Activated CD4-positive, alpha-beta T cell treated with anti-CD3 and anti-CD28 coated beads, Interleukin-2, amount 10 ng/mL, durations not matched to agents 7 days and 5 days (primary cell): ENCODE results near the gene PLA2G2D. TPM values are rescaled to one million over a fixed set of nuclear protein-coding genes. Genes with fewer than 3 reads are reported as not detected.

Experiments
- CTCF ChIA-PET: fragments of 350-600 bp; sonication (Branson Sonifier 250); formaldehyde crosslinking; loops from one replicate; lab custom pipeline; 2021; ENCODE audit warnings: antibody characterized with exemption; lab: Charles Lee
- POLR2A ChIA-PET: fragments of 350-600 bp; sonication (Branson Sonifier 250); formaldehyde crosslinking; loops from one replicate; lab custom pipeline; 2021; ENCODE audit warnings: antibody characterized with exemption; lab: Charles Lee
- DNase-seq: peaks from one replicate; pipeline ENCODE4 v3.0.0-alpha.2; 2020
- H3K27ac Mint-ChIP-seq: one replicate; pipeline ENCODE4 v1.8.0; 2021; ENCODE audit warnings: mild to moderate bottlenecking, moderate library complexity, mixed read lengths
- H3K27me3 Mint-ChIP-seq: one replicate; pipeline ENCODE4 v1.8.0; 2021; ENCODE audit warnings: mixed read lengths
- H3K36me3 Mint-ChIP-seq: one replicate; pipeline ENCODE4 v1.8.0; 2021; ENCODE audit warnings: low read depth, mixed read lengths
- H3K4me1 Mint-ChIP-seq: one replicate; pipeline ENCODE4 v1.8.0; 2021; ENCODE audit warnings: mixed read lengths
- H3K4me3 Mint-ChIP-seq: one replicate; pipeline ENCODE4 v1.8.0; 2021; ENCODE audit warnings: mild to moderate bottlenecking, moderate library complexity, mixed read lengths
- H3K9me3 Mint-ChIP-seq: one replicate; pipeline ENCODE4 v1.8.0; 2021; ENCODE audit warnings: mixed read lengths
- total RNA-seq, 2 experiments: library from RNA; stranded (reverse); gene quantifications; one replicate each; pipeline ENCODE4 v1.2.3, GENCODE V29; 2021

PLA2G2D gene
- total RNA-seq, 2 experiments from 2014 or later, result not detected

DNA sequence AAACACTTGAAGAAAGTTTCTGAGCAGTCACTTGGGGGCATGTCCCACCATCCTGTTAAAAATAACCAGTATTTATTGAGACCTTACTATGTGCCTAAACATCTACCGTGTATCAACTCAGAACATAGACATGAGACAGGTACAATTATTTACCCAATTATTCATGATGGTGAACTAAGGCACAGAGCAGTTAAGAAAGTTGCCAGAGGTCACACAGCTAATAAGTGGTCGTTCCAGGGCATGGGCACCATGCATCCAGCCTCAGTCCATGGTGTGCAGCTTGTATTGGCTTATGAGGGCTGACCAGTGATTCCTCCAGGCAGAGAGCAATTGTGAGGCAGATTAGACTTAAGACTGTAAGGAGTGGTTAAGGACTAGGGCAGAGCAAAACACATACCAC, 44.0 kb downstream of the PLA2G2D start:
- Mint-ChIP-seq H3K27me3 (peaks cover 20% of the 10 kb centered on the region), H3K9me3 (no peaks in the 10 kb centered on the region), H3K36me3 (no peaks in the 10 kb centered on the region), H3K4me1 (peaks cover 1% of the 10 kb centered on the region), H3K27ac (no peak overlapping the region), H3K4me3 (no peak overlapping the region)
- ChIA-PET CTCF (interaction anchor here (1.2 kb wide), 1 partner anchor 9 kb away, joined by 3 read pairs; no protein-coding TSS in a partner anchor), POLR2A (no interaction called here)
- no peak for DNase-seq

- no peaks in the 10 kb centered on the region for H3K9me3 Mint-ChIP-seq
- POLR2A ChIA-PET, result no interaction called here
Observed at GRCh38 chr1:20074725-20075171, 44.6 kb downstream of the PLA2G2D start.

DNA sequence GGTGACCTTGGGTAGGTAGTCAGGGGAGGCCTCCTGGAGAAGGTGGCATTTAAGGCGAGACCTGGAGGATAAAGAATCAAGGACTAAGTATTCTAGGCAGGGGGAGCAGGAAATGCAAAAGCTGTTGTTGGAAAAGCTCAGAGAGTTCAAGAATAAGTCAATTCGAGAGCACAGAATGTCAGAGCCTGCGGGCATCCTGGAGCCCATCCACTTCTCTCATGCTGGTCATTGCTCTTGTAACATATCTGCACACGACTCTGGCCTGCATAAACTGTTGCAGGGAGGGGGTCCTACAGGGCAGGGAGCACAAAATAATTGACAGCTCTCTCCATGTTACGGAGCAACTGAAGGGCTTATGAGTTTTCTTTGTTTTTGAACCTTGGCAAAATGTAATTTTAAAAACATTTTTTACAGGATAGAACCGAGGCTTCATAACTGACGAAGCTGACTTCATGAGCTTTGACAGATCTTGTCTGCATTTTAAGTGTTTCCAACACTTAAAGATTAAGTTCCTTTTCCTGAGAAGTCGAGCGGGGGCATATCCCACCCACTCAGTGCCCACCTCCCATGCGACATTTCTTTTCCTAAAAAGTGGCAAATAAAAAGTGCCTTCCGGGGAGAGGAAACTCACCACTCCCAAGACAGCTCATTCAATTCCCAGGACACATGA, 45.1 kb downstream of the PLA2G2D start:
- H3K4me3 Mint-ChIP-seq, result no peak overlapping the region
- no peaks in the 10 kb centered on the region for H3K36me3 Mint-ChIP-seq
- H3K27ac Mint-ChIP-seq, result no peak overlapping the region
- no peak for DNase-seq
- peaks cover 16% of the 10 kb centered on the region for H3K27me3 Mint-ChIP-seq
- H3K9me3 Mint-ChIP-seq, result no peaks in the 10 kb centered on the region
- CTCF ChIA-PET, result no interaction called here
- H3K4me1 Mint-ChIP-seq, result no peaks in the 10 kb centered on the region
- POLR2A ChIA-PET, result no interaction called here

More at GRCh38 chr1:20074725-20075171, 44.6 kb downstream of the PLA2G2D start:
- H3K4me1 Mint-ChIP-seq, result peaks cover under 1% of the 10 kb centered on the region
- CTCF ChIA-PET, result no interaction called here
- DNase-seq, result no peak
- peaks cover 19% of the 10 kb centered on the region for H3K27me3 Mint-ChIP-seq
- H3K4me3 Mint-ChIP-seq, result no peak overlapping the region
- H3K27ac Mint-ChIP-seq, result no peak overlapping the region
- no peaks in the 10 kb centered on the region for H3K36me3 Mint-ChIP-seq

GRCh38 chr1:20073256-20073655, 46.1 kb downstream of the PLA2G2D start:
- H3K4me3 Mint-ChIP-seq, result no peak overlapping the region
- ChIA-PET CTCF (no interaction called here), POLR2A (no interaction called here)
- DNase-seq, result no peak
- no peaks in the 10 kb centered on the region for H3K36me3 Mint-ChIP-seq
- H3K9me3 Mint-ChIP-seq, result no peaks in the 10 kb centered on the region
- no peaks in the 10 kb centered on the region for H3K4me1 Mint-ChIP-seq
- H3K27me3 Mint-ChIP-seq, result peaks cover 11% of the 10 kb centered on the region
- no peak overlapping the region for H3K27ac Mint-ChIP-seq

- DNase-seq, result no peak
- no peak overlapping the region for H3K27ac Mint-ChIP-seq
- no peaks in the 10 kb centered on the region for H3K9me3 Mint-ChIP-seq
- POLR2A ChIA-PET, result no interaction called here
- peaks cover 6% of the 10 kb centered on the region for H3K27me3 Mint-ChIP-seq
- no peak overlapping the region for H3K4me3 Mint-ChIP-seq
- no peaks in the 10 kb centered on the region for H3K36me3 Mint-ChIP-seq
- CTCF ChIA-PET, result no interaction called here
- H3K4me1 Mint-ChIP-seq, result no peaks in the 10 kb centered on the region
Observed at GRCh38 chr1:20072771-20073170, 46.6 kb downstream of the PLA2G2D start.

GRCh38 chr1:20071416-20071815, 47.9 kb downstream of the PLA2G2D start:
- no peak for DNase-seq
- Mint-ChIP-seq H3K27ac (no peak overlapping the region), H3K27me3 (no peaks in the 10 kb centered on the region), H3K9me3 (no peaks in the 10 kb centered on the region), H3K4me3 (no peak overlapping the region), H3K36me3 (no peaks in the 10 kb centered on the region), H3K4me1 (no peaks in the 10 kb centered on the region)
- ChIA-PET CTCF (no interaction called here), POLR2A (no interaction called here)

DNA sequence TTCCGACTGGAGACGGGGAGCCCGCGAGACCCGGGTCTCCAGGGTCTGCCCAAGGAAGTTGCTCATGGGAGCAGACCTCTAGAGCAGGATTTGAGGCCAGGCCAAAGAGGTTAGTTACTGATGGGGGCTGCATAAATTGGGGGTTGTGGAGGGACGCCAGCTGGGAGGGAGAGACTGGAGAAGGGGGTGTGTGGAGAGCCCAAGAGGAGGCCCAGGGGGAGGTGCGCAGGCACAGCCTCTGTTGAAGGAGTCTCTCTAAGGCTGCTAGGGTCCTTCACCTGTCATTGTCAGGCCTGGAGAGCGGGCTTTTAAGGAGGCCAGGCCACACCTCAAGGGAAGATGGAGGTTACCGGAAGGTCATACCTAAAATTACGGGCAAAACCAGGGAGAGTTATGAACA, 49.0 kb downstream of the PLA2G2D start:
- Mint-ChIP-seq H3K27me3 (no peaks in the 10 kb centered on the region), H3K36me3 (no peaks in the 10 kb centered on the region), H3K4me3 (no peak overlapping the region), H3K4me1 (no peaks in the 10 kb centered on the region), H3K9me3 (no peaks in the 10 kb centered on the region), H3K27ac (no peak overlapping the region)
- CTCF ChIA-PET, result no interaction called here
- POLR2A ChIA-PET, result no interaction called here
- no peak for DNase-seq

- Mint-ChIP-seq H3K9me3 (no peaks in the 10 kb centered on the region), H3K4me1 (no peaks in the 10 kb centered on the region), H3K36me3 (no peaks in the 10 kb centered on the region), H3K4me3 (no peak within 1 kb of the TSS), H3K27ac (no peak within 1 kb of the TSS), H3K27me3 (no peaks in the 10 kb centered on the region)
- DNase-seq, result no peak
- ChIA-PET POLR2A (no interaction called here), CTCF (no interaction called here)
Observed at GRCh38 chr1:20069874-20070273, 49.5 kb downstream of the PLA2G2D start, which contains the start of gene PLA2G5. Gene PLA2G5 (plus strand): TSS chr1:20070194. CDS start chr1:20084831, 14,637 bp downstream.

DNA sequence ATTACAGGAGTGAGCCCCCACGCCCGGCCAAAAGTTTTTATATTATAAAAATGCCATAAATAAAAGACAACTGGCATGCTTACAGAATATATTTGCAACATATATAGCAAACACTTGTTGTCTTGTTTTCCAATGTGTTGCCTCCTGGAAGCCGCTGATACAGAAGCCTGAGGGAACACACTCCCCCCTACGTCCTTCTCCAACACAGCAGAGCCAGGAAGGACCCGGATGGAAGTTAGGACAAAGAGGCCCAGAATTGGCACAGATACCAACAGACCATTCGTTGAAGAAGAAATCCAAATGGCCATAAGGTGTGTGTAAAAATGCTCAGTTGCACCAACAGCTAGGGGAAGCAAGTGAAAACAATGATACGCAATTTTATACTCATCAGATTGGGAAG, 50.6 kb downstream of the PLA2G2D start:
- ChIA-PET POLR2A (no interaction called here), CTCF (no interaction called here)
- no peaks in the 10 kb centered on the region for H3K36me3 Mint-ChIP-seq
- DNase-seq, result no peak
- no peaks in the 10 kb centered on the region for H3K4me1 Mint-ChIP-seq
- H3K27me3 Mint-ChIP-seq, result no peaks in the 10 kb centered on the region
- no peak overlapping the region for H3K27ac Mint-ChIP-seq
- H3K9me3 Mint-ChIP-seq, result no peaks in the 10 kb centered on the region
- no peak overlapping the region for H3K4me3 Mint-ChIP-seq

DNA sequence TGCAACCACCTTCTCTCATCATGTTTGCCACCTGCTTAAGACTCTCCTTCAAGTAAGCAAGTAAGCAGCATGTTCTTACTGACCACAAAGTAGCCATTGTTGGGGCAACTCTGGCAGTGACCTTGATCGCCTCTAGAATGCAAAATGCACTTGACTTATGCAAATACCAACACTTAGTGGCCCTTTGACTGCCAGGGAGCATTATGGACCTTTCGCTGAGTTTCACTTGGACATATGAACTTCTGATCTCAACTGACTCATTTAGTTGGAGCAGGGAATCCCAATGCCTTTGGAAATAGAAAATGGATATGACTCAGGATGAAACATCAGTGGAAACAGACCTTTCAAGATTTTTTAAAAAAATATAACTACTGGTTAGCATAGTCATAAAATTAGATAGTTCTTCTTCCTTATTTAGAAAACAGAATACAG, 55.5 kb downstream of the PLA2G2D start:
- DNase-seq, result no peak
- H3K9me3 Mint-ChIP-seq, result no peaks in the 10 kb centered on the region
- H3K27ac Mint-ChIP-seq, result no peak overlapping the region
- H3K4me1 Mint-ChIP-seq, result peaks cover 14% of the 10 kb centered on the region
- H3K27me3 Mint-ChIP-seq, result no peaks in the 10 kb centered on the region
- ChIA-PET CTCF (no interaction called here), POLR2A (no interaction called here)
- H3K4me3 Mint-ChIP-seq, result no peak overlapping the region
- no peaks in the 10 kb centered on the region for H3K36me3 Mint-ChIP-seq

Other genes starting within 250 kb of the PLA2G2D start
- 10 to 100 TPM; 10.2 to 11.2 TPM for gene OTUD3, start 237.1 kb downstream of the PLA2G2D start, total RNA-seq
- not detected for gene PLA2G2E, start 195.9 kb downstream of the PLA2G2D start, total RNA-seq
- gene PLA2G2A, start 139.9 kb downstream of the PLA2G2D start, total RNA-seq, result not detected
- not detected for gene PLA2G5, start 49.3 kb downstream of the PLA2G2D start, total RNA-seq
- gene PLA2G2F, start 19.8 kb upstream of the PLA2G2D start, total RNA-seq, result not detected
- under 1 TPM; 0.21 to 0.22 TPM for gene UBXN10, start 66.6 kb upstream of the PLA2G2D start, total RNA-seq
- gene PLA2G2C, start 67.0 kb upstream of the PLA2G2D start, total RNA-seq, result not detected
- under 1 TPM in 1 of 2 experiments, not detected in 1; 0.15 TPM for gene VWA5B1, start 171.3 kb upstream of the PLA2G2D start, total RNA-seq